GM23248 (cell line): ENCODE measurements around the gene CRISPLD2. TPM values are rescaled to one million over a fixed set of nuclear protein-coding genes. Genes with fewer than 3 reads are reported as not detected.
A peak's percentile ranks its signal among the peaks of the same experiment; 100 is the strongest.

Experiments used
- DNase-seq: peaks from one replicate; pipeline ENCODE4 v3.0.0-alpha.2; 2015
- H2AFZ ChIP-seq: fragments of 200-600 bp; sonication (generic); 2 replicates; pipeline ENCODE4 v1.6.1; 2016; ENCODE audit warnings: antibody characterized with exemption
- H3F3A ChIP-seq: fragments of 200-600 bp; sonication (generic); 2 replicates; pipeline ENCODE4 v1.6.1; 2016; ENCODE audit warnings: mild to moderate bottlenecking, antibody characterized with exemption, mixed run types; ENCODE audit not compliant: insufficient read depth
- H3K27ac ChIP-seq: fragments of 200-600 bp; sonication (generic); 2 replicates; pipeline ENCODE4 v1.5.1; 2016; ENCODE audit warnings: mild to moderate bottlenecking
- H3K27me3 ChIP-seq: fragments of 200-600 bp; sonication (generic); replicated peaks from 2 replicates; pipeline ENCODE4 v1.6.1; 2016; ENCODE audit warnings: mild to moderate bottlenecking; ENCODE audit not compliant: insufficient read depth
- H3K36me3 ChIP-seq: fragments of 200-600 bp; sonication (generic); 2 replicates; pipeline ENCODE4 v1.6.1; 2016; ENCODE audit warnings: low read depth, mild to moderate bottlenecking
- H3K4me1 ChIP-seq: fragments of 200-600 bp; sonication (generic); 2 replicates; pipeline ENCODE4 v1.6.1; 2016; ENCODE audit warnings: mild to moderate bottlenecking; ENCODE audit not compliant: insufficient read depth
- H3K4me2 ChIP-seq: fragments of 200-600 bp; sonication (generic); one replicate; pipeline ENCODE4 v1.6.1; 2016; ENCODE audit warnings: mild to moderate bottlenecking; ENCODE audit not compliant: unreplicated experiment
- H3K4me3 ChIP-seq: fragments of 200-600 bp; sonication (generic); 2 replicates; pipeline ENCODE4 v1.5.1; 2016; ENCODE audit warnings: mild to moderate bottlenecking
- H3K79me2 ChIP-seq: fragments of 200-600 bp; sonication (generic); 2 replicates; pipeline ENCODE4 v1.6.1; 2016; ENCODE audit warnings: mild to moderate bottlenecking; ENCODE audit not compliant: insufficient read depth
- H3K9ac ChIP-seq: fragments of 200-600 bp; sonication (generic); 2 replicates; pipeline ENCODE4 v1.6.1; 2016; ENCODE audit warnings: mild to moderate bottlenecking
- H3K9me2 ChIP-seq: fragments of 200-600 bp; sonication (generic); 2 replicates; pipeline ENCODE4 v1.6.1; 2016; ENCODE audit warnings: mixed run types, mild to moderate bottlenecking, moderate library complexity; ENCODE audit not compliant: insufficient read depth
- H3K9me3 ChIP-seq: fragments of 200-600 bp; sonication (generic); one replicate; pipeline ENCODE4 v1.6.1; 2017; ENCODE audit warnings: low read depth
- H4K20me1 ChIP-seq: fragments of 200-600 bp; sonication (generic); 2 replicates; pipeline ENCODE4 v1.6.0; 2016; ENCODE audit not compliant: insufficient read depth
- EZH2 ChIP-seq: fragments of 200-600 bp; sonication (generic); IDR thresholded peaks from 2 replicates; pipeline ENCODE4 v1.6.1; 2018; ENCODE audit warnings: antibody characterized with exemption, mild to moderate bottlenecking; ENCODE audit not compliant: insufficient read depth, poor library complexity, severe bottlenecking
- EZH2phosphoT487 ChIP-seq: fragments of 200-600 bp; sonication (generic); IDR thresholded peaks from 2 replicates; pipeline ENCODE4 v1.6.1; 2018; ENCODE audit warnings: antibody characterized with exemption, moderate library complexity, mild to moderate bottlenecking, low read depth; ENCODE audit not compliant: insufficient read depth
- WGBS, 2 experiments: methylation state at CpG; one replicate each; pipeline ENCODE4 v1.1.6; 2015 to 2017; ENCODE audit warnings: low lambda C conversion rate in 2 of 2, low coverage in 1 of 2; ENCODE audit errors: missing lambda C conversion rate in 2 of 2; 5-methylcytosine and 5-hydroxymethylcytosine counted together
- in situ Hi-C: fragments of 300-500 bp; cut with MboI; formaldehyde crosslinking; loops from 2 replicates; pipeline ENCODE4 v1.15.0; 2020
- polyA plus RNA-seq: library from polyadenylated mRNA; unstranded; fragments of >200 nt; fragmentation: Nextera tagmentation; extraction: Ambion mirVana; gene quantifications from 2 replicates; pipeline ENCODE4 v1.2.1, GENCODE V29; 2016
- total RNA-seq: library from RNA; depleted of rRNA; stranded (reverse); fragments of >200 nt; shearing (Covaris generic); gene quantifications from 2 replicates; pipeline ENCODE4 v1.2.3, GENCODE V29; 2014

CRISPLD2 gene
- total and polyA plus RNA-seq, 2 experiments from 2014 or later = 21.5 to 36.3 TPM

GRCh38 chr16:84791501-84791900 is 28.3 kb upstream of the CRISPLD2 start:
- Histone ChIP-seq H3K4me1 (peaks cover 22% of the 10 kb centered on the region), H3K79me2 (no peaks in the 10 kb centered on the region), H2AFZ (no peak overlapping the region), H3K36me3 (no peaks in the 10 kb centered on the region), H3F3A (peaks cover 27% of the 10 kb centered on the region), H3K9me2 (no peaks in the 10 kb centered on the region), H3K27ac (no peak overlapping the region), H3K27me3 (no peaks in the 10 kb centered on the region), H3K9ac (no peak overlapping the region), H3K4me2 (no peak overlapping the region), H3K9me3 (no peaks in the 10 kb centered on the region), H3K4me3 (no peak overlapping the region), H4K20me1 (no peaks in the 10 kb centered on the region)
- DNase-seq = no peak
- in situ Hi-C loops = no loop called here
- TF ChIP-seq EZH2phosphoT487 = no peak
- no peak for TF ChIP-seq EZH2
- 81 to 84% methylated on average over 6 of the region's 6 CpGs for WGBS, 2 experiments

GRCh38 chr16:84794186-84794585 is 25.6 kb upstream of the CRISPLD2 start:
- DNase-seq = no peak
- H3K27me3 ChIP-seq = no peaks in the 10 kb centered on the region
- H4K20me1 ChIP-seq = no peaks in the 10 kb centered on the region
- H3K4me2 ChIP-seq = no peak overlapping the region
- TF ChIP-seq EZH2phosphoT487 (no peak), EZH2 (no peak)
- no peak overlapping the region for H3K4me3 ChIP-seq
- no peak overlapping the region for H2AFZ ChIP-seq
- no peaks in the 10 kb centered on the region for H3K79me2 ChIP-seq
- H3K9ac ChIP-seq = no peak overlapping the region
- no peak overlapping the region for H3K27ac ChIP-seq
- WGBS, 2 experiments = 44 to 47% methylated on average over 6 of the region's 6 CpGs
- peaks cover 14% of the 10 kb centered on the region for H3K4me1 ChIP-seq
- H3K9me3 ChIP-seq = no peaks in the 10 kb centered on the region
- in situ Hi-C loops = no loop called here
- no peaks in the 10 kb centered on the region for H3K36me3 ChIP-seq
- H3K9me2 ChIP-seq = no peaks in the 10 kb centered on the region
- H3F3A ChIP-seq = peaks cover 11% of the 10 kb centered on the region

GRCh38 chr16:84794626-84795025 is 25.2 kb upstream of the CRISPLD2 start:
- in situ Hi-C loops = no loop called here
- H3K4me2 ChIP-seq = no peak overlapping the region

GRCh38 chr16:84795329-84796053 is 24.3 kb upstream of the CRISPLD2 start:
- Histone ChIP-seq H3K4me2 (peak overlapping the region; percentile 56), H3K36me3 (no peaks in the 10 kb centered on the region), H3K27me3 (no peaks in the 10 kb centered on the region), H3K9me3 (no peaks in the 10 kb centered on the region), H4K20me1 (no peaks in the 10 kb centered on the region), H3K79me2 (no peaks in the 10 kb centered on the region), H3K4me1 (peaks cover 6% of the 10 kb centered on the region; the same call in 1 of the 2 replicates), H2AFZ (peak overlapping the region; percentile 66), H3F3A (no peaks in the 10 kb centered on the region), H3K4me3 (peak overlapping the region; percentile 27; the same call in 1 of the 2 replicates), H3K9ac (peak overlapping the region; percentile 69), H3K27ac (peak overlapping the region; percentile 69), H3K9me2 (no peaks in the 10 kb centered on the region)
- TF ChIP-seq EZH2phosphoT487 = no peak
- TF ChIP-seq EZH2 = no peak
- in situ Hi-C loops = no loop called here
- peak; percentile 97 for DNase-seq
- WGBS, 2 experiments = 20 to 21% methylated on average over 22 of the region's 22 CpGs

More at GRCh38 chr16:84794626-84795025, 25.2 kb upstream of the CRISPLD2 start:
- TF ChIP-seq EZH2phosphoT487 (no peak), EZH2 (no peak)
- Histone ChIP-seq H3F3A (peaks cover 8% of the 10 kb centered on the region), H3K4me3 (no peak overlapping the region), H4K20me1 (no peaks in the 10 kb centered on the region), H2AFZ (no peak overlapping the region), H3K27ac (no peak overlapping the region), H3K9ac (no peak overlapping the region; the same call in 1 of the 2 replicates), H3K36me3 (no peaks in the 10 kb centered on the region), H3K9me3 (no peaks in the 10 kb centered on the region), H3K27me3 (no peaks in the 10 kb centered on the region), H3K9me2 (no peaks in the 10 kb centered on the region), H3K79me2 (no peaks in the 10 kb centered on the region), H3K4me1 (peaks cover 10% of the 10 kb centered on the region)
- WGBS, 2 experiments = 92% methylated on average over 19 of the region's 19 CpGs
- no peak for DNase-seq
